Right hindlimb (tissue), 1 donor: ENCODE results near the gene TDRD5.

Experiments used
- DNase-seq: peaks from one replicate; pipeline ENCODE4 v3.0.0-alpha.2; 2018

TDRD5 gene, protein sequence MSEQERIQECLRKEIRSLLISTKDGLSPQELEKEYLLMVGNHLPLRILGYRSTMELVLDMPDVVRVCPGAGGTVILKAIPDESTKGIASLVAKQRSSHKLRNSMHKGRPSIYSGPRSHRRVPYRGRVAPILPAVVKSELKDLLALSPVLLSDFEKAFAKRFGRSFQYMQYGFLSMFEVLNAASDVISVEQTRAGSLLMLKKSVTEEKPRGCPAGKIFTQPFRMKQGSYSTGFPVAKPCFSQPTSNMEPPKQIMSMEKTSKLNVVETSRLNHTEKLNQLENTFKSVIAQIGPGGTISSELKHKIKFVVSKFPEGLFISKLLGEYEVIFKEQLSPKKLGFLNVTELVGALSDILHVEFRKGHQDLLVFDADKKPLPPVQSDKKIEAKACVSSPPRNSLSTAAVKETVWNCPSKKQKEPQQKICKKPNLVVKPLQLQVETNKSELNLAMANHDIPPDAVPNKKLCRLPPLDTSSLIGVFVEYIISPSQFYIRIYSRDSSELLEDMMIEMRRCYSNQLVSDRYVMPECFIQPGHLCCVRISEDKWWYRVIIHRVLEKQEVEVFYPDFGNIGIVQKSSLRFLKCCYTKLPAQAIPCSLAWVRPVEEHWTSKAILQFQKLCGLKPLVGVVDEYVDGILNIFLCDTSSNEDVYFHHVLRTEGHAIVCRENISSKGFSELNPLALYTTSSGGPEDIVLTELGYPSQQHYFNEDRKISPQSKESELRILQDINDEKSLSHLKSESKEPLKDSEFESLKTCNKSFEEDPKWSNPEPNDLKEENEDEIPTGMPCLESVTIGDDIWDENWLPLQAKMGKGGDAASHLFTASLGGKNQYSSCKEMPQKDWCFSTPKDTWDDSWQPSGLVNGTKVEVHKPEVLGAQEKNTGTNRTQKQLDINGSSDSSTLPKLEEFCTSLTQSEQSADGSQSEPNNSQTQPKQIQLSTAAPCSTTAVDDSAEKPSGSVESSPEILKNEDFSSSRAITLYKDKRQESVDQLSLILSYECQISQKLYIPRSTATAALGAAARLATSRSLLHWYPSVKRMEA

DNA sequence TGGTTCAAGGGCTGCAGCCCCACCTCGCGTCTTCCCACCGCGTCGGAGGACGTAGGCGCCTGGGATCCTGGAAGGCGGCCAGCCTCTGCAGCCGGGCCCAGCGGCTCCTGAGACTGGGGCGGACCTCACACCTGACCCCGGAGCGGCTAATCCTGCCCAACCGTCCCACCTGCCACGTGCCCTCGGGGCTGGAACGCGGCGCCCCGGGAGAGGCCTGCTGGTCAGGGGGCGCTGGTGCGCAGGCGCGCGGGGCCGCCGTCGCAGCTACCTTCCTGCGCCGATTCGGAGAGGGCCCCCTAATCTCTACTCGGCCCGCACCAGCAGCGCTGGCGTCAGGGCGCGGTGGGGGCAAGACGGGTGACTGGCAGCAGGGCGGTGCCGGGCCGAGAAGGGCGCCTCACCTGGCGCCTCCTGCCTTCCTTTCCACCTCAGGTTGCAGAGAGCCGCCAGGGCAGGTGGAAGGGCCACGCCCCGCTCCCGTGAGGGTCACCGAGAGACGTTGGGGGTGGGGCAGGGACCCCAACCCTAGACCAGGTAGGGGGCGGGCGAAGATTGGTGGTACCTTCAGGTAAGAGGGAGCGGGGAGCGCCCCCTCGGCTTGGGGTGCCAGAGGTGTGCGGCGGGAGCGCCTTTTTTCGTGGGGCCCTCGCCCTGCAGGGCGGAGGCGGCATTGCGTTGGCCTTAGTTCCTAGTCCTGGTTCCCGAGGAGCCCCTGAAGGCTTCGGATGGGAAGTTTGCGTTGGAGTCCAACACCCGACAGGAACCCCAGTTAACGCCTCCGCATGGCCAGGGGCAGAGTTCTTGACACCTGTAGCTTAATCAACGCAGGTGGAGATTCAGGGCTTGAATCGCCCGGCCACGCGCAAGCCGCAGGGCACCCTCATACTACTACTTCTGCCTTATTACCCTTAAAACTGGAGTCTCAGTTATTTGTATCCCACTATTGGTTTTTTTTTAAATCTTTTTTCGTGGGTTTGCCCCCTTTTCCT lies at the start of gene TDRD5:
Gene TDRD5, plus strand, starts transcription at position 241 of the 989 bp plus-strand sequence. CDS start 784 bp downstream, outside the sequence.
- peak; percentile 30 for DNase-seq

DNA sequence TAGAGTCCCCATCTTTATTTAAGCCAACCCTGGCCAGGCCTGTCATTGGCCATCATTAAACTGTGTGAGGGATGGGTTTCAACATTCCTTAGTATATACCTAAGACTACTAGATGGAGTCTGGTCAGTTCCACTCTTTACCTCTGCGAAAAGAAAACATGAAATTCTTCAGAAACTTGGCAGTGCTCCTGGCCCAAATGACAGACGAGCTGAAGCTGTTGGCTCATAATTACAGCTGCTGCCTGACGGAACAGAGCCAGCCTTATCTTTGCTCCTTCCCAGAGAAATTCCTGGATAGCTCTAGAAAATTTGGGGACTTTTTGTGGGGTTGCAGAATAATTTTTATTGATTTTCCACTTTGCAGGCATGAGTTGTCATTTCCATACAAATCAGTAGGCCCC lies 46.3 kb upstream of the TDRD5 start:
- no peak for DNase-seq

DNA sequence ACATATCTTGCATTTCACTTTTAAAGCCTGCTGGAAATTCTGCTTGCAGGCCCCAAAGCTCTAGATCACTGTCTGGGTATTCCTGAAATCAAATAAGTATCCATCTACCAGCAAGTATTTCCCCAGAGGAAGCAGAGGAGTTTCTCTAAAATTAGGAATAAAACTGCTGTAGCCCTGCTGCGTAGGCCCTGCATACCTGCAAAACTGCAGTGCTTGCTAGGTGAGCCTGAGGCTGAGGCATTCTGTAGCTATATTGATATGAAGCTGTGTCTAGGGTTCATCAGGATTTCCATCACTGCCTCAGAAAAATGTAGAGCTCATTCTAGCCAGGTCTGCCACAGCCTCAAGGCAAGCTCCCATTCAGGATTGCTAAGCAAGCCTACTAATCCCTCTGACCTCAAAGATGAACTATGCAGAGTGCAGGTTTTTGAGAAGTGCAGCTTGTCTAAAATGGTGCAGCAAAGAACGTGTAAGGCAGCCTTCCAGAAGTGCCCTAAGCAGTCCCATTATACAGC lies 44.6 kb upstream of the TDRD5 start:
- DNase-seq: no peak

- DNase-seq: no peak
Observed at GRCh38 chr1:179548666-179549367, 42.8 kb upstream of the TDRD5 start.

DNA sequence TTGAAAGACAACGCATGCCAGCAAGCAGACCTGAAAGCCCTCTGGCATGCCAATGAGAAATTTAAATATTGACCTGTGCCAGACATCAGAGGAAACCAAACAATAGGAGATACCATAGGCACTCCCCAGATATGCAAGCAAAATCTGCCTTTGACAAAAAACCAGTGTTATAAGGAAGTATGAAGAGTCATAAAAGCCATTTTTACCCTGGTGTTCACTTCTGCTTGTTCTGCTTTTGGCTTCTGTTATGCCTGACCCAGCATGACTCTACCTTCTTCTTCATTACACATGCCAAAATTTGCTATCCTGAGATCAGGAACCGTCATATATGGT lies 42.3 kb upstream of the TDRD5 start:
- DNase-seq: no peak

DNA sequence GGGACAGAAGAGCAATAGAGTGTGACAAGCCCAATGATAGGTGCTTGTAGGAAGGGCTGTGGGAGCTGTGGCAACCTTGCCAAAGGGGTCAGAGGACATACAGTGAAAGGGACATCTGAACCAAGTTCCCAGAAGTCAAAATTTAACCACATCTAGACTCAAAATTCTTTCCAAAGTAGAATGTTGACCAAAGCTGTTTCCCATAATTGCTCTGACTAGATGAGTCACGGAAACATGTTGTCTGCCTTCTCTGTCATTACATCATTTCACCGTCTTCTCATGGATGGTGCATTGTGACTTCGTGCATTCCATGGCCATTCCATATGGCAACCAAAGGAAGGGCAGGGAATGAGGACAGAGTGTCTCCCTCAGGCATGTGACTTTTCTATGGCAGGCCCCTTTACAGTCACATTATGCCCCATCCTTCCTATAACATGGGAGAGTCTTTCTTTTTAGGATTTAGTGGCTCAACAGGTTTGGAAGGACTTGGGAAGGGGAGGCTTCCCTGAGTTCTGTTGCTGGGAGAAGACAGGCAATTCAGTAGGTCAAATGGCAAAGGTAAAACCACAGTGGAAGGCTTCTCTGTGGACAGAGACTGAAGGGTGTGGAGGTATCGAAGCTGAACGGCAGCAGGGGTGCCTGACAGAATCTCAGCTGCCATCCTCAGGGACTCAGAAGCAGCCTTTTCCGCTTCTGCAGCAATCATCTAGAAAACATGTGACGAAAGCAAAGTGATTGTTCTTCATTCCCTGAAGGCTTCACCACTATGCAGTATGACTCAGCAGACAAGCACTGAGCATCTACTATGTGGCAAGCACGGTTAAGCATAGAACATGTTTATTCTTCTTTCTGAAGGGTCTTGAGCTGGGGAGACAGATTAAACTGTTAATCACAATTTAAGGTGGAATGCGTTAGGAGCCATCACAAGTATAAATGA lies 40.6 kb upstream of the TDRD5 start:
- no peak for DNase-seq

- no peak for DNase-seq
Observed at GRCh38 chr1:179554427-179554826, 37.2 kb upstream of the TDRD5 start.

GRCh38 chr1:179558078-179558477 lies 33.6 kb upstream of the TDRD5 start:
- no peak for DNase-seq

GRCh38 chr1:179575497-179576314 lies 15.9 kb upstream of the TDRD5 start, which contains the start of gene NPHS2:
Gene NPHS2, minus strand, starts transcription at chr1:179575948. Its CDS starts 84 bp downstream, at chr1:179575864.
- DNase-seq: no peak

GRCh38 chr1:179576509-179576908 lies 15.1 kb upstream of the TDRD5 start:
- DNase-seq: no peak

- DNase-seq: no peak
Observed at GRCh38 chr1:179583771-179584320, 7.8 kb upstream of the TDRD5 start.

GRCh38 chr1:179586107-179586823 lies 5.4 kb upstream of the TDRD5 start:
- peak; percentile 80 for DNase-seq

DNA sequence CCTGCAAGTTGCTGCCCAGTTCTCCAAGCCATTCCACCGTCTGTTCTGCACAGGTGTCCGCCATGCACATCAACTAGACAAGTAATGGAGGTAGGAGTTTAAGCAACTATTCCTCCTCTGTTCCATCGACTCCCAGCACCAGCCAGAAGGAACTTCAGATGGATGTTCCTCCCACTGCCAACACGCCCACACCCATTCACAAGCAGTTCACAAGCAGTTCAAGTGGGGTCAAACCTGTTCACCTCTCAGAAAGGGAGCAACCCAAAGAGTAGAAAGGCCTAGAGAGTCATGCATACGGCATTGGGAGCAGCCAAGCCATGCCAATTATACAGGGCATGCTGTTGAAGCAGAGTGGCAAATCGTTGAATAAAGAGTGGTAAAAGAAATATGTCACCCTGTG lies 4.3 kb upstream of the TDRD5 start:
- no peak for DNase-seq

DNA sequence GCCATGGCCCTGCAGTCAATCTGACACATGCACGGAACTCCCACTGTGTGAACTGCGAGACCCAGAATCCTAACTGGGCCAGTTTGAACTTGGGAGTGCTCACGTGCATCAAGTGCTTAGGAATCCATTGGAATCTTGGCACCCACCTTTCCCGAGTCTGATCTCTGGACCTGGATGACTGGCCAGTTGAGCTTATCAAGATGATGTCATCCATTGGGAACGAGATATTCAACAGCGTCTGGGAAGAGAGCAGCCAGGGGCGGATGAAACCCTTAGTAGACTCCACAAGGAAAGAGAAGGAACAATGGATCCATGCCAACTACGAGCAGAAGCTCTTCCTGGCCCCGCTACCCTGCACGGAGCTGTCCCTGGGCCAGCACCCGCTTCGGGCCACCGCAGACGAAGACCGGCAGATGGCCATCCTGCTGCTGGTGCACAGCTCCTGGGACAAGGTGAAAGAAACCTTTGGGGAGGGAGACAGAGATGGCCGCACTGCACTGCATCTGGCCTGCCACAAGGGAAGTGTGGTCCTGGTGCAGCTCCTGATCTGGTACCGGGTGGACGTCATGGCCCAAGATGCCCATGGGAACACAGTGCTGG lies 3.1 kb upstream of the TDRD5 start:
- DNase-seq: no peak

GRCh38 chr1:179589509-179589908 lies 2.1 kb upstream of the TDRD5 start:
- no peak for DNase-seq

DNA sequence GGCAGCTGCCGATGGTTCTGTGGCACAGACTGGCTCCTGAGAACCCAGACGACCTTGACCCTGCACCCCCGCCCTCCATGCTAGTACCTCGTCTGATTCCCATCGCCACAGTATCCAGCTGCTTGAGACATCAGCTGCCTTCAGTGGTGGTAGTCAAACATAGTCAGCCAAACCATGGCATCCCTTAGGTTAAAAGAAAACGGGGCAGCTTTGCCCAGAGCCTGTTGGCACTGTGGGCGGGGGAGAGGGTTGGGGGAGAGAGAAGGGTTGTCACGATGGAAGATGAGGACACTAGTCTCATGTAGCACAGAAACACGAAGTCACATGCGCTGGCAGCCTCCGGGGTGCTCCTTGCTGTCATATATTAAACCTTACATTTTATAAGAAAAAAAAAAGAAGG lies 961 bp upstream of the TDRD5 start:
- no peak for DNase-seq

DNA sequence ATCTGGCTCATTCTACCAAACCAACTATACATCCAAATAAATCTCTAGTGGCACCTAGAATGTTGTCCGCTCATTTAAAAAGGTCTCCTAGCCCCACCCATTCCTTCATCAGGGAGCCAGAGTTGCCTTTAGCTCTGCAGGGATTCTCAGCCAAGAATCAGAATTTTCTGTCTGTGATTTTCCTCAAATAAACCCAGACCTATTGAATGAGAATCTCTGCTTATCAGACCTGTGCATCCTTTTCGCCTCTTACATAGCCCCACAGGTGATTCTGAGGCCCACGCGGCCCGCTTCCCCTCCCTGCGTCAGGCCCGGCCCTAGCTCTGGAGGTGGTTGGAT lies 410 bp upstream of the TDRD5 start:
- no peak for DNase-seq

- no peak for DNase-seq
Observed at GRCh38 chr1:179598631-179599030, 7.0 kb downstream of the TDRD5 start.
